Neural cell (in vitro differentiated cells): ENCODE results near the gene REV3L.

Experiments used
- EZH2 ChIP-seq: fragments of 200-600, 300-800 bp; shearing (Covaris generic), sonication (generic); IDR thresholded peaks from 2 replicates; pipeline ENCODE4 v1.6.1; 2014; ENCODE audit warnings: antibody characterized with exemption, low read length, borderline replicate concordance, mild to moderate bottlenecking; ENCODE audit not compliant: insufficient read depth, poor library complexity, severe bottlenecking
- RAD21 ChIP-seq: fragments of 450-650 bp; conservative IDR thresholded peaks from 2 replicates; pipeline ENCODE4 v1.6.1; 2014; ENCODE audit warnings: antibody characterized with exemption, mild to moderate bottlenecking, moderate library complexity
- TAF1 ChIP-seq: IDR thresholded peaks from 2 replicates; pipeline ENCODE4 v1.6.1; 2012; ENCODE audit warnings: low read depth
- TF ChIP-seq, protein P1 (sequence below): fragments of 450-650 bp; IDR thresholded peaks from 2 replicates; pipeline ENCODE4 v1.5.1; 2014; ENCODE audit warnings: antibody characterized with exemption, mild to moderate bottlenecking, moderate library complexity; ENCODE audit not compliant: poor library complexity, severe bottlenecking

DNA sequence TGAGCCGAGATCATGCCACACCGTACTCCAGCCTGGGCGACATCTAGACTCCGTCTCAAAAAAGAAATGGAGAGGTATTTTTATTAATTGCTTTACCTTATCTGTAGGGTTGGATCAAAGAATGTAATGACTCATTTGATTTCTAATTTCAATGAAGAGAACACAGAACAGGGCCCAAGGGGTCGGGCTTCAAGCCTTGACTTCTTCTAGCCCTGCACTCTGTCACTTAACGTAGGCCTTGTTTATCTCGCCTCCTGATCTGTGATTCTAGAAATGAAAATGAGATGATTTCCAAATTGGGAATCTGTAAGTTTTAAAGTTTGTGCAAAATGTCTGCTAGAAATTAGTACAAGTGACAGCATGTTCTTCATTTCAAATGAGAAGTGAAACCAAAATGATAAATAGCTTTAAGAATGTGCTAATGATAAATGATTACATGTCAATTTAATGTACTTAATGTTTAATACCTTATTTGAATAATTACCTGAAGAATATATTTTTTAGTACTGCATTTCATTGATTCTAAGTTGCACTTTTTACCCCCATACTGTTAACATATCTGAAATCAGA lies 215.2 kb downstream of the REV3L start:
- TF ChIP-seq, protein P1, sequence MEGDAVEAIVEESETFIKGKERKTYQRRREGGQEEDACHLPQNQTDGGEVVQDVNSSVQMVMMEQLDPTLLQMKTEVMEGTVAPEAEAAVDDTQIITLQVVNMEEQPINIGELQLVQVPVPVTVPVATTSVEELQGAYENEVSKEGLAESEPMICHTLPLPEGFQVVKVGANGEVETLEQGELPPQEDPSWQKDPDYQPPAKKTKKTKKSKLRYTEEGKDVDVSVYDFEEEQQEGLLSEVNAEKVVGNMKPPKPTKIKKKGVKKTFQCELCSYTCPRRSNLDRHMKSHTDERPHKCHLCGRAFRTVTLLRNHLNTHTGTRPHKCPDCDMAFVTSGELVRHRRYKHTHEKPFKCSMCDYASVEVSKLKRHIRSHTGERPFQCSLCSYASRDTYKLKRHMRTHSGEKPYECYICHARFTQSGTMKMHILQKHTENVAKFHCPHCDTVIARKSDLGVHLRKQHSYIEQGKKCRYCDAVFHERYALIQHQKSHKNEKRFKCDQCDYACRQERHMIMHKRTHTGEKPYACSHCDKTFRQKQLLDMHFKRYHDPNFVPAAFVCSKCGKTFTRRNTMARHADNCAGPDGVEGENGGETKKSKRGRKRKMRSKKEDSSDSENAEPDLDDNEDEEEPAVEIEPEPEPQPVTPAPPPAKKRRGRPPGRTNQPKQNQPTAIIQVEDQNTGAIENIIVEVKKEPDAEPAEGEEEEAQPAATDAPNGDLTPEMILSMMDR: no peak
- TF ChIP-seq EZH2 (no peak), RAD21 (no peak), TAF1 (no peak)
